OCI-LY3 (cell line): Measurements from ENCODE around the gene TOM1.

ENCODE experiments used
- H2AFZ ChIP-seq: fragments of 200-600, 300-600 bp; shearing (Covaris generic); 2 replicates; pipeline ENCODE4 v1.6.0; 2014; ENCODE audit warnings: antibody characterized with exemption, low read depth, low read length
- H3K27ac ChIP-seq: fragments of 200-600, 300-600 bp; sonication (generic); 2 replicates; pipeline ENCODE4 v1.5.1; 2014; ENCODE audit warnings: mild to moderate bottlenecking, low read length, moderate library complexity, mixed read lengths
- H3K27me3 ChIP-seq: fragments of 200-600, 300-600 bp; sonication (generic); 2 replicates; pipeline ENCODE4 v1.6.1; 2014; ENCODE audit warnings: low read depth, low read length, mixed read lengths
- H3K36me3 ChIP-seq: fragments of 200-600, 300-600 bp; sonication (generic); replicated peaks from 2 replicates; pipeline ENCODE3; 2014; ENCODE audit warnings: low read depth, low read length, mixed read lengths
- H3K4me1 ChIP-seq: fragments of 300-600, 200-600 bp; sonication (generic); 2 replicates; pipeline ENCODE4 v1.6.1; 2014; ENCODE audit warnings: low read length, mixed read lengths
- H3K4me2 ChIP-seq: fragments of 200-600, 300-600 bp; sonication (generic); 2 replicates; pipeline ENCODE4 v1.6.1; 2014; ENCODE audit warnings: low read length, mixed read lengths
- H3K4me3 ChIP-seq: fragments of 300-600, 200-600 bp; sonication (generic); 2 replicates; pipeline ENCODE4 v1.5.1; 2014; ENCODE audit warnings: antibody characterized with exemption, mild to moderate bottlenecking, low read length, moderate library complexity
- H3K79me2 ChIP-seq: fragments of 300-600, 200-600 bp; shearing (Covaris generic); 2 replicates; pipeline ENCODE4 v1.6.1; 2014; ENCODE audit warnings: mild to moderate bottlenecking, low read length, mixed read lengths
- H3K9ac ChIP-seq: fragments of 300-600, 200-600 bp; shearing (Covaris generic); 2 replicates; pipeline ENCODE4 v1.6.0; 2014; ENCODE audit warnings: mild to moderate bottlenecking, low read length, moderate library complexity
- H3K9me3 ChIP-seq: fragments of 200-600, 300-600 bp; shearing (Covaris generic); 2 replicates; pipeline ENCODE4 v1.6.1; 2014; ENCODE audit warnings: low read length, mixed read lengths; ENCODE audit not compliant: insufficient read depth
- H4K20me1 ChIP-seq: fragments of 200-600, 300-600 bp; sonication (generic); 2 replicates; pipeline ENCODE4 v1.6.1; 2016; ENCODE audit warnings: low read length, mixed read lengths; ENCODE audit not compliant: insufficient read depth
- EZH2phosphoT487 ChIP-seq: fragments of 200-600 bp; shearing (Covaris generic); IDR thresholded peaks from 2 replicates; pipeline ENCODE4 v1.6.1; 2018; ENCODE audit warnings: antibody characterized with exemption, mixed run types, low read depth
- TF ChIP-seq, protein P1 (sequence below): fragments of 200-600, 300-600 bp; sonication (generic); IDR thresholded peaks from 2 replicates; pipeline ENCODE4 v1.5.1; 2014; ENCODE audit warnings: antibody characterized with exemption, low read length, low read depth

Gene TOM1

DNA sequence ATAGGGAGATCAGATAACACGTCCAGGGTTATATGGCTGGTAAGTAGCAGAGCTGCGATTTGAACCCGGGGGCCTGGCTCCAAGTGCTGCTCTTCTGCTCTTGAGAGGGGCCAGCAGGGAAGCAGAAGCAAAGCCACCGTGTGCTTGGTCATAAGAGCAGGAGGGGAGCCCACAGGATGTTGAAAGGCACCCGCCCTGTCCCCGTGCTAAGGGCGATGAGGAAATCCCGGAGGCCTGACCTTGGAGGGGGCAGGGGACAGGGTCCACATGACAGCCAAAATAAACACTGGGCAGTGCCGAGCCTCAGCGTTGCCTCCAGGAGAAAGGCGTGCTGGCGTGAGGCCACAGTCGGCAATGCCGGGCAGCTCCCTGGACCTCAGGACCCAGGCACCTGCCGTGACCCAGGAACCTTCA, 28.8 kb downstream of the TOM1 start:
- Histone ChIP-seq H3K4me1 (peaks cover 19% of the 10 kb centered on the region), H3K36me3 (peaks cover 25% of the 10 kb centered on the region), H3K79me2 (no peaks in the 10 kb centered on the region), H3K4me2 (no peak overlapping the region), H3K27me3 (no peaks in the 10 kb centered on the region), H3K4me3 (no peak overlapping the region), H2AFZ (no peak overlapping the region), H4K20me1 (no peaks in the 10 kb centered on the region), H3K27ac (no peak overlapping the region), H3K9me3 (no peaks in the 10 kb centered on the region), H3K9ac (no peak overlapping the region)
- TF ChIP-seq, protein P1, sequence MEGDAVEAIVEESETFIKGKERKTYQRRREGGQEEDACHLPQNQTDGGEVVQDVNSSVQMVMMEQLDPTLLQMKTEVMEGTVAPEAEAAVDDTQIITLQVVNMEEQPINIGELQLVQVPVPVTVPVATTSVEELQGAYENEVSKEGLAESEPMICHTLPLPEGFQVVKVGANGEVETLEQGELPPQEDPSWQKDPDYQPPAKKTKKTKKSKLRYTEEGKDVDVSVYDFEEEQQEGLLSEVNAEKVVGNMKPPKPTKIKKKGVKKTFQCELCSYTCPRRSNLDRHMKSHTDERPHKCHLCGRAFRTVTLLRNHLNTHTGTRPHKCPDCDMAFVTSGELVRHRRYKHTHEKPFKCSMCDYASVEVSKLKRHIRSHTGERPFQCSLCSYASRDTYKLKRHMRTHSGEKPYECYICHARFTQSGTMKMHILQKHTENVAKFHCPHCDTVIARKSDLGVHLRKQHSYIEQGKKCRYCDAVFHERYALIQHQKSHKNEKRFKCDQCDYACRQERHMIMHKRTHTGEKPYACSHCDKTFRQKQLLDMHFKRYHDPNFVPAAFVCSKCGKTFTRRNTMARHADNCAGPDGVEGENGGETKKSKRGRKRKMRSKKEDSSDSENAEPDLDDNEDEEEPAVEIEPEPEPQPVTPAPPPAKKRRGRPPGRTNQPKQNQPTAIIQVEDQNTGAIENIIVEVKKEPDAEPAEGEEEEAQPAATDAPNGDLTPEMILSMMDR = no peak
- no peak for TF ChIP-seq EZH2phosphoT487

DNA sequence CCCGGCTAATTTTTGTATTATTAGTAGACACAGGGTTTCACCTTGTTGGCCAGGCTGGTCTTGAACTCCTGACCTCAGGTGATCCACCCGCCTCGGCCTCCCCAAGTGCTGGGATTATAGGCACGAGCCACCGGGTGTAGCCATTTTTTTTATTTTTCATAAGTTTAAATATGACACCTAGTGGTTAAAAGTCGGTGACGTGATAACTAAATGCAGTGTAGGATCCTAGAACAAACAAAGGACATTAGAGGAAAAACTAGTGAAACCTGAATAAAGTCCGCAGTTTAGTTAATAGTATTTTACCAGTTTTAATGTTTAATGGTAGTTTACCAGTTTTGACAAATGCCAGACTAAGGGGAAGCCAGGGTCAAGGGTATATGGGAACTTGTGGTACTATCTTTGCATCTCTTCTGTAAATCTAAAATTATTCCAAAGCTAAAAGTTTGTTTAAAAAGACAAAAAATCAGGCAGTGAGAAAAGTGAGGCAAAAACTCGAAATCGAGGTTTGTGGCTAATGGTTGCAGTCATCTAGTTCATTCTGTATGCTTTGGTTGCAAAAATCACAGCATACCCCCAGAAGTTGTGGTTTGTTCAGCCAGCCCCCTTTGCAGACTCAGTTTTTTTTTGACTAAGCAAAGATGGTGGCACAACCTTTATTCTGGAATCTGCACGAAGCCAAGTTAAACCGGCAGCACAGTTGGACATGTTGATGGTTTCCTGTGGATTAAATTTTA, 29.6 kb downstream of the TOM1 start:
- Histone ChIP-seq H3K4me2 (0 out of 2 replicates have a peak overlapping the region, but pooled peaks have one; percentile 38), H3K9ac (no peak overlapping the region), H3K27me3 (no peaks in the 10 kb centered on the region), H3K36me3 (peaks cover 20% of the 10 kb centered on the region), H4K20me1 (no peaks in the 10 kb centered on the region), H3K4me1 (peaks cover 27% of the 10 kb centered on the region), H3K9me3 (no peaks in the 10 kb centered on the region), H3K27ac (no peak overlapping the region), H3K79me2 (no peaks in the 10 kb centered on the region), H3K4me3 (no peak overlapping the region), H2AFZ (no peak overlapping the region)
- TF ChIP-seq, protein P1 = peak; percentile 39
- TF ChIP-seq EZH2phosphoT487 = no peak

DNA sequence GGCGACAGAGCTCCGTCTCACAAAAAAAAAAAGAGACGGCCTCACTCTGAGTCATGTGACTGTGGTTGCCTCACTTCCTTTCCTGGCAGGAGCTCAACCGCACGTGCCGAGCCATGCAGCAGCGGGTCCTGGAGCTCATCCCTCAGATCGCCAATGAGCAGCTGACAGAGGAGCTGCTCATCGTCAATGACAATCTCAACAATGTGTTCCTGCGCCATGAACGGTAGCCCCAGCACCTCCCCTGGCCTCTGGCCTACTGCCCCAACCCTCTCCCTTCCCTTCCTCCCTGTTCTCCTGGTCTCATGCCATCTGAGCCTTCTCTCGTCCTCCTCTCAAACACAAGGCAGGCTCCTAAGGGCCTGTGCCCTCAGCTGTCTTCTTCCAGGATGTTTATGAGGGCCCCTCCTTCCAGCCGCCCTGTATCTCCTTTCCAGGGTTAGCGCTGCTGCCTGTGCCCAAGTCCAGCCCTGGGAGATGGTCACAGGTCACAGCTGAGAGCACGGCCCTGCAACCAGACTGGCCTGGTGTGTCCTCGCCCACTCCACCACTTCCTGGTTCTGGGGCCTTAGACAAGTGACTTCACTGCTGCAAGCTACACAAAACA, 30.7 kb downstream of the TOM1 start:
- Histone ChIP-seq H2AFZ (no peak overlapping the region), H3K4me3 (peak overlapping the region; percentile 21), H3K9me3 (no peaks in the 10 kb centered on the region), H4K20me1 (no peaks in the 10 kb centered on the region), H3K36me3 (peaks cover 23% of the 10 kb centered on the region), H3K9ac (no peak overlapping the region), H3K79me2 (no peaks in the 10 kb centered on the region), H3K27ac (no peak overlapping the region), H3K4me1 (peaks cover 30% of the 10 kb centered on the region), H3K4me2 (peak overlapping the region; percentile 38), H3K27me3 (no peaks in the 10 kb centered on the region)
- no peak for TF ChIP-seq EZH2phosphoT487
- TF ChIP-seq, protein P1 = no peak

DNA sequence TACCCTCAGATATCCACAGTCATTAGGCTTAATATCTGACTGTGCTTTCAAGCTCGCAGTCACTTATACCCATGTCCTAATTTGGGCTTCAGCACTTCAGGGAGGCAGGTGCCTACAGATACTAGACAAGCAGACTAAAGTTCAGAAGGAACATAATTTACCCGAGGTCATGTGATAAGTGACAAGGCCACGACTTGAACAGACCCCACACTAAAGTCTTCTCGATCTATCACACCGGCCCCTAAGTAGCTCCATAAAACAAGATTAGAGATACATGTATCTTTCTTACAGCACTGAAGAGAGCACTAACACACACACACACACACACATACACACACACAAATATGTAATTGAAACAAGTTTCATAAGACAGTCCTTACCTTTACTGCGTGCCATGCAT, 32.6 kb downstream of the TOM1 start:
- no peaks in the 10 kb centered on the region for H3K79me2 ChIP-seq
- H3K27ac ChIP-seq = no peak overlapping the region
- peaks cover 23% of the 10 kb centered on the region for H3K36me3 ChIP-seq

More for the DNA sequence above, 32.6 kb downstream of the TOM1 start:
- Histone ChIP-seq H3K9ac (no peak overlapping the region), H3K27me3 (no peaks in the 10 kb centered on the region), H3K4me3 (no peak overlapping the region), H3K4me1 (peaks cover 30% of the 10 kb centered on the region), H4K20me1 (no peaks in the 10 kb centered on the region), H3K4me2 (no peak overlapping the region), H2AFZ (no peak overlapping the region), H3K9me3 (no peaks in the 10 kb centered on the region)
- TF ChIP-seq EZH2phosphoT487 = no peak
- TF ChIP-seq, protein P1 = no peak
